Gastroesophageal sphincter (tissue), 3 donors: ENCODE data around the gene IDH3A.

Source experiments
- POLR2A ChIP-seq, 2 donors: fragments of 450-650 bp; IDR thresholded peaks; one replicate each; pipeline ENCODE4 v1.6.1; 2017; ENCODE audit warnings: antibody characterized with exemption in 2 of 2, mild to moderate bottlenecking in 2 of 2, moderate library complexity in 1 of 2
- TF ChIP-seq, protein P1 (sequence below), 4 experiments: fragments of 200-600 bp in 2 of 4; fragments of 450-650 bp in 2 of 4; sonication (generic) in 1 of 4; IDR thresholded peaks; one replicate each; pipeline ENCODE4 v1.5.1; 2017 to 2019; ENCODE audit warnings: antibody characterized with exemption in 4 of 4, mild to moderate bottlenecking in 2 of 4, moderate library complexity in 2 of 4

DNA sequence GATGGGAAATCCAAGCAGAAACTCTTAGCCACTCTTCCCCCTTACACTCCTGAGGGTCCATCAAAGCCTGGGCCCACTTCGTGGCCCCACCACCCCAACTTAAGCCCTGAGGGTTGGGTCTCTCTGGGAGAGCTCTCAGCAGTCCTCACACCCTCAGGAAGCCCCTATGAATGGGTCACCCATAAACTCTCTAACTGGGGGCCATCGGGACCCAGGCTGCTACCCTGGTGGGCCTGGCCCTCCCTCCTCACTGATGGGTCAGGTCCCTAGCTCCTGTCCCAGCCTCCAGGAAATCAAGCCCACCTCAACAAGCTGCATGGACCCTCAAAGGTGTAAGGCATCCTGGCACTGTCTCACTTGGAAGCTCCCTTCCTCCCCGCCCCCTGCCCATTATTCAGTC, 37.4 kb upstream of the IDH3A start:
- TF ChIP-seq, protein P1, sequence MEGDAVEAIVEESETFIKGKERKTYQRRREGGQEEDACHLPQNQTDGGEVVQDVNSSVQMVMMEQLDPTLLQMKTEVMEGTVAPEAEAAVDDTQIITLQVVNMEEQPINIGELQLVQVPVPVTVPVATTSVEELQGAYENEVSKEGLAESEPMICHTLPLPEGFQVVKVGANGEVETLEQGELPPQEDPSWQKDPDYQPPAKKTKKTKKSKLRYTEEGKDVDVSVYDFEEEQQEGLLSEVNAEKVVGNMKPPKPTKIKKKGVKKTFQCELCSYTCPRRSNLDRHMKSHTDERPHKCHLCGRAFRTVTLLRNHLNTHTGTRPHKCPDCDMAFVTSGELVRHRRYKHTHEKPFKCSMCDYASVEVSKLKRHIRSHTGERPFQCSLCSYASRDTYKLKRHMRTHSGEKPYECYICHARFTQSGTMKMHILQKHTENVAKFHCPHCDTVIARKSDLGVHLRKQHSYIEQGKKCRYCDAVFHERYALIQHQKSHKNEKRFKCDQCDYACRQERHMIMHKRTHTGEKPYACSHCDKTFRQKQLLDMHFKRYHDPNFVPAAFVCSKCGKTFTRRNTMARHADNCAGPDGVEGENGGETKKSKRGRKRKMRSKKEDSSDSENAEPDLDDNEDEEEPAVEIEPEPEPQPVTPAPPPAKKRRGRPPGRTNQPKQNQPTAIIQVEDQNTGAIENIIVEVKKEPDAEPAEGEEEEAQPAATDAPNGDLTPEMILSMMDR (IDR thresholded peaks at IDR 0.05) = no peak
- no peak for TF ChIP-seq POLR2A (IDR thresholded peaks at IDR 0.05)
